K562 (cell line): ENCODE data around the gene SLC16A1. TPM values are rescaled to one million over a fixed set of nuclear protein-coding genes. Genes with fewer than 3 reads are reported as not detected.

Experiments used
- AFF4 ChIP-seq: sonication (generic); formaldehyde crosslinking; IDR thresholded peaks from 2 replicates; pipeline ENCODE4 v1.8.0; 2023; ENCODE audit warnings: mild to moderate bottlenecking, missing genetic modification reagents
- CEBPB ChIP-seq: fragments of 450-650 bp; IDR thresholded peaks from 2 replicates; pipeline ENCODE4 v1.6.1; 2016; ENCODE audit warnings: missing genetic modification characterization, missing compliant biosample characterization
- CHD1 ChIP-seq: fragments of 200-600 bp; sonication (generic); IDR thresholded peaks from one replicate; pipeline ENCODE4 v1.6.1; 2012; ENCODE audit warnings: mild to moderate bottlenecking, moderate library complexity, low read length, inconsistent platforms
- E2F3 ChIP-seq: fragments of 250-450 bp; sonication (Bioruptor Pico); IDR thresholded peaks from 2 replicates; pipeline ENCODE4 v1.4.0; 2020; ENCODE audit warnings: mild to moderate bottlenecking
- EP400 ChIP-seq: fragments of 450-650 bp; IDR thresholded peaks from 2 replicates; pipeline ENCODE4 v1.6.1; 2017; ENCODE audit warnings: antibody characterized with exemption, mild to moderate bottlenecking, moderate library complexity
- FOXO4 ChIP-seq: fragments of 450-650 bp; formaldehyde crosslinking; IDR thresholded peaks from 2 replicates; pipeline ENCODE4 v1.4.0; 2020; ENCODE audit warnings: mild to moderate bottlenecking, moderate library complexity
- HNRNPUL1 ChIP-seq: fragments of 200-400 bp; formaldehyde crosslinking; IDR thresholded peaks from 2 replicates; pipeline ENCODE4 v1.6.1; 2017; ENCODE audit warnings: low read length
- IFI16 ChIP-seq: fragments of 250-450 bp; sonication (Bioruptor Pico); IDR thresholded peaks from 2 replicates; pipeline ENCODE4 v2.1.2; 2022; ENCODE audit warnings: mild to moderate bottlenecking, inconsistent platforms
- MECOM ChIP-seq: fragments of 250-450 bp; sonication (Bioruptor Pico); IDR thresholded peaks from 2 replicates; pipeline ENCODE4 v1.8.0; 2022; ENCODE audit warnings: inconsistent platforms
- NCOA2 ChIP-seq, 2 experiments: fragments of 450-650 bp; IDR thresholded peaks; 2 replicates each; pipeline ENCODE4 v1.6.1; 2018; ENCODE audit warnings: mild to moderate bottlenecking in 2 of 2, moderate library complexity in 1 of 2; ENCODE audit not compliant: partially characterized antibody in 2 of 2
- NR2F6 ChIP-seq: fragments of 450-650 bp; formaldehyde crosslinking; IDR thresholded peaks from 2 replicates; pipeline ENCODE4 v1.4.0; 2020; ENCODE audit warnings: mild to moderate bottlenecking
- PHF21A ChIP-seq: fragments of 450-650 bp; IDR thresholded peaks from 2 replicates; pipeline ENCODE4 v1.6.1; 2017; ENCODE audit warnings: low read depth, borderline replicate concordance
- PKNOX1 ChIP-seq: fragments of 450-650 bp; IDR thresholded peaks from 2 replicates; pipeline ENCODE4 v1.6.1; 2016
- RB1 ChIP-seq: fragments of 450-650 bp; IDR thresholded peaks from 2 replicates; pipeline ENCODE4 v1.6.1; 2017; ENCODE audit warnings: low read depth, mild to moderate bottlenecking
- SIN3A ChIP-seq, 2 experiments: fragments of 150-350 bp in 1 of 2; IDR thresholded peaks; 2 replicates each; pipeline ENCODE4 v1.6.1; 2011 to 2016; ENCODE audit warnings: borderline replicate concordance in 2 of 2, low read depth in 2 of 2, low read length in 2 of 2, mild to moderate bottlenecking in 2 of 2, moderate library complexity in 2 of 2; ENCODE audit not compliant: control insufficient read depth in 1 of 2
- SRSF9 ChIP-seq: fragments of 200-400 bp; formaldehyde crosslinking; IDR thresholded peaks from 2 replicates; pipeline ENCODE4 v1.6.1; 2017; ENCODE audit warnings: low read depth, low read length, borderline replicate concordance
- TEAD1 ChIP-seq, 2 experiments: fragments of 450-650 bp in 1 of 2; sonication (generic) in 1 of 2; formaldehyde crosslinking; IDR thresholded peaks; 2 replicates each; pipeline versions ENCODE4 v1.4.0 to v1.8.0; 2020 to 2022; ENCODE audit warnings: mild to moderate bottlenecking in 2 of 2, missing genetic modification reagents in 1 of 2
- TEAD2 ChIP-seq: fragments of 450-650 bp; IDR thresholded peaks from 2 replicates; pipeline ENCODE4 v1.6.1; 2016; ENCODE audit warnings: missing genetic modification characterization, control low read depth, missing compliant biosample characterization
- TFAP4 ChIP-seq: sonication (generic); formaldehyde crosslinking; IDR thresholded peaks from 2 replicates; pipeline ENCODE4 v1.8.0; 2022; ENCODE audit warnings: missing genetic modification reagents, mild to moderate bottlenecking, moderate library complexity, borderline replicate concordance
- ZNF3 ChIP-seq: fragments of 250-450 bp; sonication (Bioruptor Pico); IDR thresholded peaks from 2 replicates; pipeline ENCODE4 v1.5.0; 2021; ENCODE audit warnings: mild to moderate bottlenecking, moderate library complexity
- ZNF668 ChIP-seq: fragments of 250-450 bp; sonication (Bioruptor Pico); IDR thresholded peaks from 2 replicates; pipeline ENCODE4 v1.8.0; 2022; ENCODE audit warnings: mild to moderate bottlenecking, inconsistent platforms
- polyA plus RNA-seq, 8 experiments: library from polyadenylated mRNA; depleted of rRNA in 4 of 8; stranded (reverse) in 5 of 8; unstranded in 3 of 8; fragments of >200 nt; fragmentation: Nextera tagmentation in 2 of 8; fragmentation: Illumina TruSeq in 1 of 8; extraction: Ambion mirVana in 2 of 8; extraction: Trizol in 1 of 8; gene quantifications; 2 replicates each; pipeline versions ENCODE4 v1.2.1 to v1.2.3, GENCODE V29; 2011 to 2014; ENCODE audit warnings: inconsistent platforms in 1 of 8, missing spikeins in 1 of 8
- total RNA-seq, 7 experiments: library from RNA; depleted of rRNA in 6 of 7; stranded (reverse); fragments of >200 nt in 6 of 7; fragmentation: Illumina TruSeq in 2 of 7; extraction: Trizol in 2 of 7; gene quantifications; 2 replicates each; pipeline versions ENCODE4 v1.2.1 to v1.2.3, GENCODE V29; 2011 to 2021; ENCODE audit warnings: low replicate concordance in 1 of 7

SLC16A1 gene
- total and polyA plus RNA-seq, 9 of the 15 experiments (the other 6 are each of a cell fraction or from before 2014, with no cell fraction given), result 73.1 to 244 (median 117) TPM

- peak; percentile 99 for TF ChIP-seq AFF4 (CRISPR knock-in tag)
- no peak for TF ChIP-seq PKNOX1
- no peak for TF ChIP-seq NR2F6 (CRISPR knock-in tag)
- no peak for TF ChIP-seq ZNF668
- TF ChIP-seq EP400, result peak; percentile 98
- TF ChIP-seq TFAP4 (CRISPR knock-in tag), result peak; percentile 74
- TF ChIP-seq SIN3A (IDR thresholded peaks at IDR 0.05; ENCODE audit: borderline replicate concordance in 2 of 2, control insufficient read depth in 1 of 2, low read depth in 2 of 2, low read length in 2 of 2), result peak in 1 of 2 experiments; percentile 78; a peak in 1 of 4 replicates
- no peak; the same call in 1 of the 2 replicates for TF ChIP-seq FOXO4 (CRISPR knock-in tag)
- no peak for TF ChIP-seq TEAD2 (tag)
- TF ChIP-seq TEAD1 (CRISPR knock-in tag; IDR thresholded peaks at IDR 0.05), result peak; percentile 55 to 70; a peak in 3 of 4 replicates
- no peak for TF ChIP-seq NCOA2 (IDR thresholded peaks at IDR 0.05; ENCODE audit: partially characterized antibody in 2 of 2)
- no peak for TF ChIP-seq IFI16
- peak; percentile 95 for TF ChIP-seq CHD1
- no peak for TF ChIP-seq HNRNPUL1
- TF ChIP-seq ZNF3, result no peak
- peak; percentile 34; the same call in 1 of the 2 replicates for TF ChIP-seq PHF21A
- no peak for TF ChIP-seq CEBPB
- peak; percentile 87 for TF ChIP-seq E2F3 (CRISPR knock-in tag)
- no peak for TF ChIP-seq MECOM (CRISPR knock-in tag)
- TF ChIP-seq RB1, result peak; percentile 99
- no peak for TF ChIP-seq SRSF9
These were observed at the start of gene SLC16A1 (continued) for GRCh38 chr1:112955773-112956543.
